ENCODE results near the gene FZD10. TPM values are rescaled to one million over a fixed set of nuclear protein-coding genes. Genes with fewer than 3 reads are reported as not detected.

FZD10 gene
- total and polyA plus RNA-seq, 2 experiments from 2014 or later = 0.35 to 1.7 TPM

DNA sequence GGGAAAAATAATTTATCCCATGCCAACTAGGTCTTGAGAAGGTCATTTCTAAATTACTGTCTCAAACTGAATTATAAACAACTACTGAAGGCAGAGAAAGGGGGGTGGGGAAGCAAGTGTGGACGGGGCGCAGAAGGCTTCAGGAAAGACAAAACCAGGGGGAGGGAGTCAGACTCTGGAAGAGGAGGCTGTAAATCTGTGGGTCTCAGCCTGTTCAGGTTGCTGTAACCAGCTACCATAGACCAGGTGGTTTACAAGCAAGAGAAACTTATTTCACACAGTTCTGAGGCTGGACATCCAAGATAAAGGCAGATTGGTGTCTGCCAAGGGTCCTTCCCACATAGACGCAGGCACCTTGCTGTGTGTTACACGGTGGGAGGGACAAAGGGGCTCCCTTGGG is 39.9 kb upstream of the FZD10 start:
- Histone ChIP-seq H2AFZ (no peak overlapping the region), H4K20me1 (ENCODE audit: insufficient read depth, poor library complexity, severe bottlenecking) (no peaks in the 10 kb centered on the region), H3K79me2 (no peaks in the 10 kb centered on the region), H3K4me1 (ENCODE audit: insufficient read depth) (peaks cover 3% of the 10 kb centered on the region), H3K9me3 (ENCODE audit: low read depth) (no peaks in the 10 kb centered on the region), H3K36me3 (replicated peaks; ENCODE audit: insufficient read depth, low read depth) (no peaks in the 10 kb centered on the region), H3K4me2 (no peak overlapping the region), H3K27me3 (peaks cover 3% of the 10 kb centered on the region), H3K4me3 (no peak overlapping the region), H3K9me2 (replicated peaks; ENCODE audit: insufficient read depth) (no peaks in the 10 kb centered on the region), H3K27ac (no peak overlapping the region)
- no peak for TF ChIP-seq EZH2phosphoT487 (IDR thresholded peaks at IDR 0.05; ENCODE audit: low read depth, severe bottlenecking, unreplicated experiment)
- TF ChIP-seq, protein P1, sequence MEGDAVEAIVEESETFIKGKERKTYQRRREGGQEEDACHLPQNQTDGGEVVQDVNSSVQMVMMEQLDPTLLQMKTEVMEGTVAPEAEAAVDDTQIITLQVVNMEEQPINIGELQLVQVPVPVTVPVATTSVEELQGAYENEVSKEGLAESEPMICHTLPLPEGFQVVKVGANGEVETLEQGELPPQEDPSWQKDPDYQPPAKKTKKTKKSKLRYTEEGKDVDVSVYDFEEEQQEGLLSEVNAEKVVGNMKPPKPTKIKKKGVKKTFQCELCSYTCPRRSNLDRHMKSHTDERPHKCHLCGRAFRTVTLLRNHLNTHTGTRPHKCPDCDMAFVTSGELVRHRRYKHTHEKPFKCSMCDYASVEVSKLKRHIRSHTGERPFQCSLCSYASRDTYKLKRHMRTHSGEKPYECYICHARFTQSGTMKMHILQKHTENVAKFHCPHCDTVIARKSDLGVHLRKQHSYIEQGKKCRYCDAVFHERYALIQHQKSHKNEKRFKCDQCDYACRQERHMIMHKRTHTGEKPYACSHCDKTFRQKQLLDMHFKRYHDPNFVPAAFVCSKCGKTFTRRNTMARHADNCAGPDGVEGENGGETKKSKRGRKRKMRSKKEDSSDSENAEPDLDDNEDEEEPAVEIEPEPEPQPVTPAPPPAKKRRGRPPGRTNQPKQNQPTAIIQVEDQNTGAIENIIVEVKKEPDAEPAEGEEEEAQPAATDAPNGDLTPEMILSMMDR (IDR thresholded peaks at IDR 0.05; ENCODE audit: poor library complexity) = no peak
- TF ChIP-seq EZH2 (IDR thresholded peaks at IDR 0.05; ENCODE audit: borderline replicate concordance) = no peak
- no peak for DNase-seq (ENCODE audit: low spot score)
- WGBS (ENCODE audit: low lambda C conversion rate, missing lambda C conversion rate) = 83% methylated on average over 4 of the region's 4 CpGs

DNA sequence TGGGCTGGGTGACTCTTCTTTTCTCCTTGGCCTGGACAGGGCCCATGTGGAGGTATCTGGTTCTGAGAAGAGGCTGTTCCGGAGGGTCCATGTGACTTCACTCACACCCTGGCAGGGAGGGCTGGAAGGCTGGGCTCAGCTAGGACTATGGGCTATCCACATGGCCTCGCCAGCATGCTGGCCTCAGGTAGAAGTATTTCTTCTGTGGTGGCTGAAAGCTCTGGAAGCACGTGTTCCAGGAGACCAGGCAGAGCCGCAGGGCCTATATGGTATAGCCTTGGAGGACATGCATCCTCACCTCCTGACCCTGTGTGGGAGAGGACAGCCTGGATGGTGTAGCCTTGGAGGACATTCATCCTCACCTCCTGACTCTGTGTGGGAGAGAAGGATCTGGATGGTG is 38.2 kb upstream of the FZD10 start:
- no peak overlapping the region for H3K27ac ChIP-seq
- H4K20me1 ChIP-seq (ENCODE audit: insufficient read depth, poor library complexity, severe bottlenecking) = no peaks in the 10 kb centered on the region
- WGBS (ENCODE audit: low lambda C conversion rate, missing lambda C conversion rate) = 93% methylated on average over 4 of the region's 4 CpGs
- no peak overlapping the region for H2AFZ ChIP-seq
- no peak overlapping the region for H3K4me3 ChIP-seq
- TF ChIP-seq EZH2phosphoT487 (IDR thresholded peaks at IDR 0.05; ENCODE audit: low read depth, severe bottlenecking, unreplicated experiment) = no peak
- TF ChIP-seq EZH2 (IDR thresholded peaks at IDR 0.05; ENCODE audit: borderline replicate concordance) = no peak
- TF ChIP-seq, protein P1 (IDR thresholded peaks at IDR 0.05; ENCODE audit: poor library complexity) = no peak
- no peaks in the 10 kb centered on the region for H3K9me3 ChIP-seq (ENCODE audit: low read depth)
- H3K36me3 ChIP-seq (replicated peaks; ENCODE audit: insufficient read depth, low read depth) = no peaks in the 10 kb centered on the region
- DNase-seq (ENCODE audit: low spot score) = no peak
- peaks cover 3% of the 10 kb centered on the region for H3K27me3 ChIP-seq
- no peak overlapping the region for H3K4me2 ChIP-seq
- H3K79me2 ChIP-seq = no peaks in the 10 kb centered on the region
- no peaks in the 10 kb centered on the region for H3K9me2 ChIP-seq (replicated peaks; ENCODE audit: insufficient read depth)
- H3K4me1 ChIP-seq (ENCODE audit: insufficient read depth) = no peaks in the 10 kb centered on the region

DNA sequence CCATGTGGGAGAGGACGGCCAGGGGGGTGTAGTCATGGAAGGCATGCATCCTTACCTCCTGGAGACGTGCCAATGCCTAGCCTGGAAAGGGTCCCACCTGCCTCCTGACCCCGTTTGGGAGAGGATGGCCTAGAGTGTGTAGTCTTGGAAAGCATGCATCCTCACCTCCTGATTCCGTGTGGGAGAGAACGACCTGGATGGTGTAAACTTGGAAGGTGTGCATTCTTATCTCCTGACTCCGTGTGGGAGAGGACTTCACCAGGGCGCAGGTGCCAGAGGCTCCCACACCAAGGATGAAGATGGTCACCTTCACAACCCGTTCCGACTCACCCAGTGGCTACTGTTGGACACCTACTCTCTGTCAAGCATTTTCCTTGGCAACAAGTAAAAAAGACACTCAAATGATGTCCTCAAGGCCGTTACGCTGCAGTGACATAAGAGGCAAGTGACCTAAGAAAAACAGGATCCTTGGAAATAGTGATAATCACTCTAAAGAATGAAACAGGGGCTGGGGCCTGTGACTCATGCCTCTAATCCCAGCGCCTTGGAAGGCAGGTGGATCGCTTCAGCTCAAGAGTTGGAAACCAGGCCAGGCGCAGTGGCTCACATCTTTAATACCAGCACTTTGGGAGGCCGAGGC is 37.5 kb upstream of the FZD10 start:
- H4K20me1 ChIP-seq (ENCODE audit: insufficient read depth, poor library complexity, severe bottlenecking) = no peaks in the 10 kb centered on the region
- TF ChIP-seq EZH2phosphoT487 (IDR thresholded peaks at IDR 0.05; ENCODE audit: low read depth, severe bottlenecking, unreplicated experiment) (no peak), EZH2 (IDR thresholded peaks at IDR 0.05; ENCODE audit: borderline replicate concordance) (no peak)
- TF ChIP-seq, protein P1 (IDR thresholded peaks at IDR 0.05; ENCODE audit: poor library complexity) = no peak
- H3K4me2 ChIP-seq = no peak overlapping the region
- no peaks in the 10 kb centered on the region for H3K4me1 ChIP-seq (ENCODE audit: insufficient read depth)
- no peak overlapping the region for H3K27ac ChIP-seq
- H3K4me3 ChIP-seq = no peak overlapping the region
- H3K79me2 ChIP-seq = no peaks in the 10 kb centered on the region
- 85% methylated on average over 15 of the region's 15 CpGs for WGBS (ENCODE audit: low lambda C conversion rate, missing lambda C conversion rate)
- no peaks in the 10 kb centered on the region for H3K9me3 ChIP-seq (ENCODE audit: low read depth)
- H3K27me3 ChIP-seq = peaks cover 3% of the 10 kb centered on the region
- no peak overlapping the region for H2AFZ ChIP-seq
- DNase-seq (ENCODE audit: low spot score) = no peak
- no peaks in the 10 kb centered on the region for H3K9me2 ChIP-seq (replicated peaks; ENCODE audit: insufficient read depth)
- no peaks in the 10 kb centered on the region for H3K36me3 ChIP-seq (replicated peaks; ENCODE audit: insufficient read depth, low read depth)
